ENCODE results near the gene KRTAP4-4.

The KRTAP4-4 gene

DNA sequence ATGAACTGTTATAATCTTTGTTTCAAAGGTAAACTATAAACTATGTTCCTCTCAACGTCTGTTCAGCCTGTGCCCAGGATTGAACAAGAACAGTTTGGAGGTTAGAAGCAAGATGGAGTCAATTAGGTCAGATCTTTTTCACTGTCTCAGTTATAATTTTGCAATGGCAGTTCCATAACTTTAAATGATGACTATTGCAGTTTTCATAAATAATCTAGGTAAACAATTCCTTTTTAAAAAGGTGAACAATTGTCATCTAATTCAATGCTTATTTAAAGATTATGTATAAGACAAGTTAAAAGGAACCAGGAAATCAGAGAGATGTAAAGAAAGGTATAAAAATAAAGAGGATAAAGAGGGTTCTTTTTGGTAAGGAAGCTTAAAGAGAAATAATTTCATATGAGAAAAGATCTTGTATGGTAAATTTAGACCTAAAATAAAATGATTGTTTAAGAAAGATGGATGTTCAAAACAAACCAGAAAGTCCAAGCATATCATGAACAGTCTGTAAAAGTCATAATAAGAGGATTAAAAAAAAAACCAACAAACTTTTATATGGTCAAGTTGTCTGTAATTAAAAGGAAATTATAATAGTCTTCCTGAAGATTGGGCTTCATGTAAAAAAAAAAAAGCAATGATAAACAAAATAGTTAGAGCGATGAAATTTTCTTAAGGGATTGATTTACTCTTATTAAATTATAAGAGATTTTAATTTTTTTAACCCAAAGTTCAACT, 49.2 kb downstream of the KRTAP4-4 start:
- DNase-seq (ENCODE audit: low read depth in 2 of 2), result no peak
